HFFc6 (cell line): ENCODE measurements around the gene C19orf81. TPM values are rescaled to one million over a fixed set of nuclear protein-coding genes. Genes with fewer than 3 reads are reported as not detected.

Experiments used
- DNase-seq: peaks from one replicate; pipeline ENCODE4 v3.0.0-alpha.2; 2018
- H3K27ac Mint-ChIP-seq: 2 replicates; pipeline ENCODE4 v1.8.0; 2020; ENCODE audit warnings: mild to moderate bottlenecking, mixed read lengths
- H3K27me3 Mint-ChIP-seq: 2 replicates; pipeline ENCODE4 v1.8.0; 2021; ENCODE audit warnings: mild to moderate bottlenecking, moderate library complexity, mixed read lengths; ENCODE audit not compliant: insufficient read depth
- H3K36me3 Mint-ChIP-seq: 2 replicates; pipeline ENCODE4 v1.8.0; 2021; ENCODE audit warnings: low read depth, mixed read lengths
- H3K4me1 Mint-ChIP-seq: 2 replicates; pipeline ENCODE4 v1.8.0; 2020; ENCODE audit warnings: low read depth, mixed read lengths
- H3K4me3 Mint-ChIP-seq: 2 replicates; pipeline ENCODE4 v1.8.0; 2020; ENCODE audit warnings: mild to moderate bottlenecking, moderate library complexity, mixed read lengths
- H3K9me3 Mint-ChIP-seq: 2 replicates; pipeline ENCODE4 v1.8.0; 2020; ENCODE audit warnings: mild to moderate bottlenecking, mixed read lengths
- total RNA-seq, 6 experiments: library from RNA; stranded (reverse); fragmentation: NEBNext Ultra II Directional; extraction: Animal tissue kit (Norgen Biotek cat#: 25700); gene quantifications; 2 replicates in 1 of 6; 3 replicates in 5 of 6; pipeline ENCODE4 v1.2.3, GENCODE V29; 2021
- TF ChIP-seq, protein P1 (sequence below): fragments of 200-600 bp; sonication (generic); IDR thresholded peaks from 2 replicates; pipeline ENCODE4 v1.5.0; 2021; ENCODE audit warnings: antibody characterized with exemption, mild to moderate bottlenecking

Gene C19orf81
- total RNA-seq, 6 experiments from 2014 or later: 0.64 to 0.94 (median 0.68) TPM; not detected in 3

DNA sequence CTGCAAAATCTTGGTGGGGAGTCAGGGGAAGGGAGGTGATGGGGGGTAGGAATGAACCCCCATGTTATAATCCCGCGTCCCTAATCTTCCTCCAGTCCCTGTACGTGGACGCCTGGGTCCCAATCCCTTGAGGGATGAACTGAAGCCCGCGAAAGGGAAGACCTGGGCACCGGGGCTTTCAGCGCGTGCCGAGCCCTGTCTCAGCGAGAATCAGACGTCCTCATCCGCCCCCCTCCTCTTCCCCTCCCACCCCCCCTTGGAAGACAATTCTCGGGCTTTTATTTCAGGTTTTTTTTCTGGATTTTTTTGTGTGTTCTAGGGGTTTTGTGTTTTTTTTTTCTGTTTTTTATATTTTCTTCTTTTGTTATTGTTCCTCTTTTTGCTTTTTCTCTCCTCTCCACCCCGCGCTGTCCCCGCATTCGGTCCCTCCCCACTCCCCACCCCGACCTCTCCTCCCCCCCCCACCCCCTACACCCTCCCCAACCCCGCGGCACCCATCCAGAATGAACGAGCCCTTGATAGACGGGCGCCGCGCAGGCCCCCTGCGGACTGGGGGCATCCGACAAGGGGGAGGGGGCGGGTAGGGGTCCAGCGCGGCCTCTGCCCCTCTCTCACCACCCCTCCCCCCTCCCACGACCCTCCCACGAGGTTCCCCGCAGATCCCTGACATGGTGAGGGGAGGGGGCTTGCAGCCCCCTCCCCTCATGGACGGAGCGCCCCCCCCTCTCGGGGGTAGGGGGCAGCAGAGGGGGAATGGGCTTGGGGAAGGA, 10.3 kb downstream of the C19orf81 start:
- Mint-ChIP-seq H3K36me3 (no peaks in the 10 kb centered on the region), H3K9me3 (peaks cover 10% of the 10 kb centered on the region; the same call in 1 of the 2 replicates), H3K4me3 (peak overlapping the region; percentile 24; the same call in 1 of the 2 replicates), H3K27me3 (peaks cover 15% of the 10 kb centered on the region), H3K27ac (no peak overlapping the region), H3K4me1 (peaks cover 14% of the 10 kb centered on the region)
- TF ChIP-seq, protein P1, sequence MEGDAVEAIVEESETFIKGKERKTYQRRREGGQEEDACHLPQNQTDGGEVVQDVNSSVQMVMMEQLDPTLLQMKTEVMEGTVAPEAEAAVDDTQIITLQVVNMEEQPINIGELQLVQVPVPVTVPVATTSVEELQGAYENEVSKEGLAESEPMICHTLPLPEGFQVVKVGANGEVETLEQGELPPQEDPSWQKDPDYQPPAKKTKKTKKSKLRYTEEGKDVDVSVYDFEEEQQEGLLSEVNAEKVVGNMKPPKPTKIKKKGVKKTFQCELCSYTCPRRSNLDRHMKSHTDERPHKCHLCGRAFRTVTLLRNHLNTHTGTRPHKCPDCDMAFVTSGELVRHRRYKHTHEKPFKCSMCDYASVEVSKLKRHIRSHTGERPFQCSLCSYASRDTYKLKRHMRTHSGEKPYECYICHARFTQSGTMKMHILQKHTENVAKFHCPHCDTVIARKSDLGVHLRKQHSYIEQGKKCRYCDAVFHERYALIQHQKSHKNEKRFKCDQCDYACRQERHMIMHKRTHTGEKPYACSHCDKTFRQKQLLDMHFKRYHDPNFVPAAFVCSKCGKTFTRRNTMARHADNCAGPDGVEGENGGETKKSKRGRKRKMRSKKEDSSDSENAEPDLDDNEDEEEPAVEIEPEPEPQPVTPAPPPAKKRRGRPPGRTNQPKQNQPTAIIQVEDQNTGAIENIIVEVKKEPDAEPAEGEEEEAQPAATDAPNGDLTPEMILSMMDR: no peak
- no peak for DNase-seq

DNA sequence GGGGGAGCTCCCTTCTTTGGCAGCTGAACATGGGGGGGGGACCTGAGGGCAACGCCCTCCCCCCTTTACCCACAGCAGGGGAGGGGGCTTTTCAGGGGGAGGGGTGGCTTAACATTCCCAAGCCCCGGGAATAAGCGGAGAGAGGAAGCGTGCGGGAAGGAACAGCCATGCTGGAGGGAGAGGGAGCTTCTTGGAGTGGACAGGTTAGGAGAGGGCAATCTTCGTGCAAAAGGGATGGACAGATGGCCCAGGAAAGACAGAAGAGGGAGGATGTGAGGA, 10.8 kb downstream of the C19orf81 start:
- H3K4me1 Mint-ChIP-seq: peaks cover 14% of the 10 kb centered on the region
- H3K36me3 Mint-ChIP-seq: no peaks in the 10 kb centered on the region
- no peak overlapping the region for H3K27ac Mint-ChIP-seq
- H3K27me3 Mint-ChIP-seq: peaks cover 19% of the 10 kb centered on the region
- peaks cover 10% of the 10 kb centered on the region; the same call in 1 of the 2 replicates for H3K9me3 Mint-ChIP-seq
- no peak for DNase-seq
- TF ChIP-seq, protein P1: no peak
- no peak overlapping the region for H3K4me3 Mint-ChIP-seq

DNA sequence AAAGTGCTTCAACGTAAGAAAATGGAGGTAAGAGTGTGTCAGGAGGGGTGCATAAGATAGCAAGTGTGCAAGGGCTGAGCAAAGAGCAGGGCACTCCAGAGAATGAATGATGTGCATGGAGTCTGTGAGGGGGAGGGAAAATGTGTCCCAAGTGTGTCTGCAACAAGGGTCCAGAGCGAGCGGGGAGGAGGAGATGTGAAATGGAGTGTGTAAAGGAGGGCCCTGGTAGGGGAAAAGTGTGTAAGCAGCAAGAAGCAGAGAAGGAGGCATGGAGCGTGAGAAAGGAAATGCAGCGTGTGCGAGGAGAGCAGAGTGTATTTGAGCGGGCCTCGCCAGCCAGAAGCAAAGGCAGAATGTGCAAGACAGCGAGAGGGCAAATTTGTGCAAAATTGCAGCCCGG, 11.8 kb downstream of the C19orf81 start:
- Mint-ChIP-seq H3K36me3 (no peaks in the 10 kb centered on the region), H3K4me1 (peaks cover 14% of the 10 kb centered on the region), H3K4me3 (no peak overlapping the region), H3K27ac (no peak overlapping the region), H3K9me3 (peaks cover 10% of the 10 kb centered on the region; the same call in 1 of the 2 replicates), H3K27me3 (peaks cover 13% of the 10 kb centered on the region)
- TF ChIP-seq, protein P1: no peak
- no peak for DNase-seq

DNA sequence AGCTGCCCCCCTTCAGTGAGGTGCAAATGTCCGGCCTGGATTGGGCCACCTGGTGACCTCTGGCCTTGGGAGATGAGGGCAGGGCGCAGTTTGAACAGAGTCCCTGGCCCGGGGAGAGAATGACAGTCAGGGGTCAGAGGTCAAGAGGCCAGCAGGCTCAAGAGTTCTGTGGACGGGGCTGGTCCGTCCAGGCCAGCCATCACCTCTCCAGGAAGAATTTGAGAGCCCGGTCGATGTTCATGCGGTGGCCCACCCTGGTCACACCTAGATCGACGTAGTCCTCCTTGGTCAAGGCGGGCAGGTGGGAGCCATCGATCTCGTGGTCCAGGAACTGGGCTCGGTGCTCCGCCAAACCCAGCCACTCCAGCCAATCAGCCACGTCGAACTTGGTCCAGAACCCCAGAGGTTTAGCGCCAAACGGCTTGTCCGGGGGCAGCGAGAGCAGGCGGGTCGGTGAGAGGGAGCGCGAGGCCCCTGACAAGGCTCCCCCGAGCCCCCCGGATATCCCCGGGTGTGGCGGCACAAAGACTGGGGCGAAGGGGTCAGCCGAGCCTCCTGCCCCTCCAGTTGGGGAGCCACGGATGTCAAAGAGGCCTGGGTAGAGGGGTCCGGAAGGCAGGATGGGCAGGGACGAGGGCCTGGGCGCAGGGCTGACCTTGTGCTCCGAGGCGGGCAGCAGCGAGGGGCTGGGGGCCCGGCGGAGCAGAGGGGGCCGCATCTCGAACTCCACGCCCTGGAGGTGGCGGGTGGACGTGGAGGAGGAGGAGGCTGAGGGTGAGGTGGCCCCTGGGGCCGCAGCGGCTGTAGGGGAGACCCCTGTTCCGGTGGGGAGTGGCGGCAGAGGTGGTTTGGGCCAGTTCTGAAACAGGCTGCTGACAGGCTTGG, 12.8 kb downstream of the C19orf81 start:
- Mint-ChIP-seq H3K27ac (no peak overlapping the region), H3K36me3 (no peaks in the 10 kb centered on the region), H3K4me1 (peaks cover 14% of the 10 kb centered on the region), H3K9me3 (peaks cover 10% of the 10 kb centered on the region; the same call in 1 of the 2 replicates), H3K4me3 (no peak overlapping the region), H3K27me3 (peaks cover 10% of the 10 kb centered on the region)
- TF ChIP-seq, protein P1: no peak
- DNase-seq: no peak

DNA sequence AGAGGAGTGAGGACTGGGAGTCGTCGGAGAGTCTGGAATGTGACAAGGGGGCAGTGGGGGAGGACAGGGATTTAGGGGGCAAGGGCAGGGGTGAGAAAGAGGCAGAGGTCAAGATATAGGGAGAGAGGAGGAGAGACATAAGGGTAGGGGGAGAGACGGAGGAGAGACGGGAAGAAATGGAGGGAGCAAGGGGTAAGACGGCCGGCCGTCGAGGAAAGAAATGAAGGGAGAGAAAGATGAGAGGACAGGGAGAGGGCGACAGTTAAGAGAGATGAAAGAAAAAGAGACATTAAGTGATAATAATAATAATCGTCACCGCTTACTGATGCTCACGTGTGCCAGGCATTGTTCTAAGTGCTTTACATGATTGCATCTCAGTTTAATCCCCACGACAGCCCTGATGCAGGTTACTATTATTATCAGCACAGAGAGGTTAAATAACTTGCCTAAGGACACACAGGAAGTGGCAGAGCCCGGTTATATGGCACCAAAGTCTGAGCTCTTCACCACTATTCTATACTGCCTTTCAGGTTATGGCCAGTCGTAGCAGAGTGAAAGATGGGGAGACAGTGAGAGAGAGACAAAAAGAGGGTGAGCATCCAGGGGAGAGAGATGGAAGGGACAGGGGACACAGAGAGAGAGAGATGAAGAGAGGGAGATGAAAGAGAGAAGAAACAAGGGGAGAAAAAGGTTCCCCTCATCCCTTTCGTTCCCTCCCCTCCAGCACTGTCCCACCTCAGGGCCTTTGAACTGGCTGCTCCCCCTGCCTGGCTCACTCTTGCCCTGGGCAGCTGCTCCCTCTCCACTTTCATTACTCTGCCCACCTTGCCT, 13.6 kb downstream of the C19orf81 start:
- peaks cover 7% of the 10 kb centered on the region for H3K27me3 Mint-ChIP-seq
- no peak overlapping the region for H3K27ac Mint-ChIP-seq
- H3K4me3 Mint-ChIP-seq: no peak overlapping the region
- H3K36me3 Mint-ChIP-seq: no peaks in the 10 kb centered on the region
- DNase-seq: no peak
- H3K4me1 Mint-ChIP-seq: peaks cover 8% of the 10 kb centered on the region
- TF ChIP-seq, protein P1: no peak
- peaks cover 10% of the 10 kb centered on the region; the same call in 1 of the 2 replicates for H3K9me3 Mint-ChIP-seq
